A549 (cell line): ENCODE data around the gene KMT2C. TPM values are rescaled to one million over a fixed set of nuclear protein-coding genes. Genes with fewer than 3 reads are reported as not detected.

Experiments used
- ATAC-seq, 2 experiments: fragments of 200-7000 bp in 1 of 2; fragments of >200 bp in 1 of 2; cut with Nextera tagmentation in 1 of 2; cut with Tn5 transposase in 1 of 2; 3 replicates each; pipeline versions ENCODE4 v1.8.0 to v1.9.1; 2018 to 2020; ENCODE audit warnings: mild to moderate bottlenecking in 1 of 2, moderate library complexity in 1 of 2
- CTCF ChIA-PET: fragments of 300-600 bp; sonication (Branson Sonifier 250); formaldehyde crosslinking; extraction: SDS; loops from one replicate; lab custom pipeline; 2021; ENCODE audit warnings: antibody characterized with exemption, inconsistent platforms; lab: Yijun Ruan, JAX
- POLR2A ChIA-PET: fragments of 350-600 bp; formaldehyde crosslinking; extraction: SDS; loops from one replicate; lab custom pipeline; 2021; ENCODE audit warnings: antibody characterized with exemption, inconsistent platforms; lab: Yijun Ruan, JAX
- DNase-seq, 2 experiments: peaks; one replicate each; pipeline versions ENCODE4 v3.0.0 to v3.0.0-alpha.2; 2011 to 2016; ENCODE audit warnings: low read depth in 1 of 2, low spot score in 1 of 2
- FAIRE-seq: peaks from 2 replicates; lab custom pipeline; 2011; peaks lifted over from hg19 to GRCh38; lab: Jason Lieb, UNC
- H3K27ac ChIP-seq, 2 experiments: fragments of >200 bp; sonication (Bioruptor Twin); formaldehyde crosslinking; 3 replicates each; pipeline ENCODE4 v1.5.1; 2016 to 2017
- H3K4me1 ChIP-seq: fragments of >200 bp; sonication (Bioruptor Twin); formaldehyde crosslinking; 3 replicates; pipeline ENCODE4 v1.6.1; 2016
- H3K4me2 ChIP-seq: fragments of >200 bp; sonication (Bioruptor Twin); formaldehyde crosslinking; 3 replicates; pipeline ENCODE4 v1.6.1; 2016
- H3K4me3 ChIP-seq: fragments of >200 bp; sonication (Bioruptor Twin); formaldehyde crosslinking; 3 replicates; pipeline ENCODE4 v1.5.1; 2016
- H3K9me3 ChIP-seq: fragments of >200 bp; sonication (Bioruptor Twin); formaldehyde crosslinking; 3 replicates; pipeline ENCODE4 v1.6.1; 2016
- BHLHE40 ChIP-seq: IDR thresholded peaks from 2 replicates; pipeline ENCODE4 v1.6.1; 2012; ENCODE audit warnings: low read depth, low read length, inconsistent platforms
- CHD2 ChIP-seq: fragments of 150-350 bp; IDR thresholded peaks from 2 replicates; pipeline ENCODE4 v1.6.1; 2014; ENCODE audit warnings: low read length; ENCODE audit not compliant: partially characterized antibody
- ESRRA ChIP-seq: fragments of 150-350 bp; IDR thresholded peaks from 2 replicates; pipeline ENCODE4 v1.6.1; 2014; ENCODE audit warnings: mild to moderate bottlenecking, low read length, borderline replicate concordance
- FOSL2 ChIP-seq, 2 experiments: fragments of 450-650 bp in 1 of 2; fragments of >200 bp in 1 of 2; sonication (Bioruptor Twin) in 1 of 2; formaldehyde crosslinking; IDR thresholded peaks; 2 replicates each; pipeline versions ENCODE4 v1.5.0 to v1.6.1; 2016 to 2020; ENCODE audit warnings: mild to moderate bottlenecking in 1 of 2, moderate library complexity in 1 of 2
- FOXS1 ChIP-seq: fragments of 250-450 bp; sonication (Bioruptor Pico); IDR thresholded peaks from 2 replicates; pipeline ENCODE4 v1.5.0; 2020; ENCODE audit warnings: mild to moderate bottlenecking, moderate library complexity
- GATA3 ChIP-seq: IDR thresholded peaks from 2 replicates; pipeline ENCODE4 v1.6.1; 2012; ENCODE audit warnings: borderline replicate concordance
- HDAC2 ChIP-seq: fragments of 200-600 bp; sonication (generic); IDR thresholded peaks from 2 replicates; pipeline ENCODE4 v1.6.1; 2016
- HOXA7 ChIP-seq: fragments of 250-450 bp; sonication (Bioruptor Pico); IDR thresholded peaks from 2 replicates; pipeline ENCODE4 v1.5.0; 2020; ENCODE audit warnings: mild to moderate bottlenecking, moderate library complexity
- KDM5A ChIP-seq: fragments of 200-600 bp; sonication (generic); IDR thresholded peaks from 2 replicates; pipeline ENCODE4 v1.6.1; 2016; ENCODE audit warnings: antibody characterized with exemption, mild to moderate bottlenecking
- MYC ChIP-seq: IDR thresholded peaks from 2 replicates; pipeline ENCODE4 v1.6.1; 2012; ENCODE audit warnings: mild to moderate bottlenecking, inconsistent platforms, low read length, improper control_type of control experiment, borderline replicate concordance
- PHF8 ChIP-seq: fragments of 200-600 bp; sonication (generic); IDR thresholded peaks from 2 replicates; pipeline ENCODE4 v1.6.1; 2016; ENCODE audit warnings: low read depth, mild to moderate bottlenecking, antibody characterized with exemption, moderate library complexity, borderline replicate concordance
- ZC3H11A ChIP-seq: fragments of 450-650 bp; IDR thresholded peaks from 2 replicates; pipeline ENCODE4 v1.6.1; 2014; ENCODE audit warnings: antibody characterized with exemption, mild to moderate bottlenecking
- WGBS: methylation state at CpG from one replicate; pipeline ENCODE4 v1.1.6; 2017; ENCODE audit errors: missing lambda C conversion rate; 5-methylcytosine and 5-hydroxymethylcytosine counted together
- polyA plus RNA-seq, 4 experiments: library from polyadenylated mRNA; depleted of rRNA in 3 of 4; stranded (reverse); fragments of >200 nt; fragmentation: RNase III in 1 of 4; extraction: RNeasy Plus Mini Kit Qiagen cat#74134 plus additional on column Dnase treatment in 1 of 4; gene quantifications; 2 replicates in 3 of 4; 3 replicates in 1 of 4; pipeline ENCODE4 v1.2.3, GENCODE V29; 2011 to 2017
- TF ChIP-seq, protein P1 (sequence below): IDR thresholded peaks from 2 replicates; pipeline ENCODE4 v1.6.1; 2012
- TF ChIP-seq, protein P2 (sequence below): IDR thresholded peaks from 2 replicates; pipeline ENCODE4 v1.6.1; 2012
- TF ChIP-seq, protein P3 (sequence below): IDR thresholded peaks from 2 replicates; pipeline ENCODE4 v1.6.1; 2012; ENCODE audit warnings: low read depth, borderline replicate concordance
- TF ChIP-seq, protein P4 (sequence below): fragments of >200 bp; sonication (Bioruptor Twin); formaldehyde crosslinking; IDR thresholded peaks from 3 replicates; pipeline ENCODE4 v1.6.1; 2016
- TF ChIP-seq, protein P5 (sequence below): fragments of 200-600 bp; sonication (generic); IDR thresholded peaks from 2 replicates; pipeline ENCODE4 v1.6.1; 2016; ENCODE audit warnings: antibody characterized with exemption, mild to moderate bottlenecking, moderate library complexity

Gene KMT2C
- polyA plus RNA-seq, 2 of the 4 experiments (the other 2 are of a cell fraction) = 4.2 to 13.1 TPM

DNA sequence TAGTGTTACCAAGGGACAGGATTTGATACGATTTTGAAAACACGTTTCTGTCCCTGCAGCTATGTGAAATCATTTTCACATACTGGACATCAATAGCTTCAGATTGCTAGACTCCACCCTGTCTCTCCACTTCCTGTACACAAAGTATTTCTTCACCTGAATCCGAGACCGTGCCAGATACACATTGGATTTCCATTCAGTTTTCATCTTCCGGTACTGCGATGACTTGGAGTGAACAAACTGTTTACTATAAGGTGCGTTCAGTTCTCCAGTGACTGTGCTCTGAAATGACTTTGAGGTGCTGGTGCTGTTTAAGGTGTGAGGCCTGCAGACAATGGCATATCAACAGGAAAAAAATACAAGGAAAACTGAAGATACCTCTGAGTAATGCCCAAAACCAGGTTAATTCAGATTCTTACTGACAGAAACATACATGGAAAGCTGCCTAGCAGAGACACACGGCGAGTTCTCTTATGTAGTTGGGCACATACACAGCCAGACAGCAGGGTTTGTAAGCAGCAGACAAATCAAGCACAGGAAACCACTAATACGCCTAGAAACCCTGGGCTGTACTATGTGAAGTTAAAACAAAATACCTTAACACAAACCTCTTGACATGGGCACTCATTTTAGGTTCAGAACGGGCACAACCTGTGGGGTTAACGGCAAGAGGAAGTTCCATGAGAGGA is 291.1 kb downstream of the KMT2C start:
- H3K4me3 ChIP-seq = no peak overlapping the region
- H3K27ac ChIP-seq = no peak overlapping the region
- no peak for DNase-seq
- no peak overlapping the region for H3K4me2 ChIP-seq
- H3K9me3 ChIP-seq = no peaks in the 10 kb centered on the region
- FAIRE-seq = no peak
- TF ChIP-seq BHLHE40 (no peak), HDAC2 (no peak), HOXA7 (no peak), FOXS1 (CRISPR knock-in tag) (no peak), ESRRA (no peak), ZC3H11A (no peak), MYC (no peak), FOSL2 (IDR thresholded peaks at IDR 0.05) (no peak), FOSL2 (CRISPR knock-in tag; IDR thresholded peaks at IDR 0.05) (no peak), PHF8 (no peak), GATA3 (no peak)
- TF ChIP-seq, protein P1, sequence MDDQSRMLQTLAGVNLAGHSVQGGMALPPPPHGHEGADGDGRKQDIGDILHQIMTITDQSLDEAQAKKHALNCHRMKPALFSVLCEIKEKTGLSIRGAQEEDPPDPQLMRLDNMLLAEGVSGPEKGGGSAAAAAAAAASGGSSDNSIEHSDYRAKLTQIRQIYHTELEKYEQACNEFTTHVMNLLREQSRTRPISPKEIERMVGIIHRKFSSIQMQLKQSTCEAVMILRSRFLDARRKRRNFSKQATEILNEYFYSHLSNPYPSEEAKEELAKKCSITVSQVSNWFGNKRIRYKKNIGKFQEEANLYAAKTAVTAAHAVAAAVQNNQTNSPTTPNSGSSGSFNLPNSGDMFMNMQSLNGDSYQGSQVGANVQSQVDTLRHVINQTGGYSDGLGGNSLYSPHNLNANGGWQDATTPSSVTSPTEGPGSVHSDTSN = no peak
- TF ChIP-seq, protein P2, sequence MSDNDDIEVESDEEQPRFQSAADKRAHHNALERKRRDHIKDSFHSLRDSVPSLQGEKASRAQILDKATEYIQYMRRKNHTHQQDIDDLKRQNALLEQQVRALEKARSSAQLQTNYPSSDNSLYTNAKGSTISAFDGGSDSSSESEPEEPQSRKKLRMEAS = no peak
- TF ChIP-seq, protein P3, sequence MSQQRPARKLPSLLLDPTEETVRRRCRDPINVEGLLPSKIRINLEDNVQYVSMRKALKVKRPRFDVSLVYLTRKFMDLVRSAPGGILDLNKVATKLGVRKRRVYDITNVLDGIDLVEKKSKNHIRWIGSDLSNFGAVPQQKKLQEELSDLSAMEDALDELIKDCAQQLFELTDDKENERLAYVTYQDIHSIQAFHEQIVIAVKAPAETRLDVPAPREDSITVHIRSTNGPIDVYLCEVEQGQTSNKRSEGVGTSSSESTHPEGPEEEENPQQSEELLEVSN = no peak
- CTCF ChIA-PET = interaction anchor here (1.2 kb wide), 1 partner anchor 10 kb away, joined by 10 read pairs; no protein-coding TSS in a partner anchor
- no peak for ATAC-seq
- 92% methylated on average over 12 of the region's 12 CpGs for WGBS
- POLR2A ChIA-PET = no interaction called here
- no peaks in the 10 kb centered on the region for H3K4me1 ChIP-seq

DNA sequence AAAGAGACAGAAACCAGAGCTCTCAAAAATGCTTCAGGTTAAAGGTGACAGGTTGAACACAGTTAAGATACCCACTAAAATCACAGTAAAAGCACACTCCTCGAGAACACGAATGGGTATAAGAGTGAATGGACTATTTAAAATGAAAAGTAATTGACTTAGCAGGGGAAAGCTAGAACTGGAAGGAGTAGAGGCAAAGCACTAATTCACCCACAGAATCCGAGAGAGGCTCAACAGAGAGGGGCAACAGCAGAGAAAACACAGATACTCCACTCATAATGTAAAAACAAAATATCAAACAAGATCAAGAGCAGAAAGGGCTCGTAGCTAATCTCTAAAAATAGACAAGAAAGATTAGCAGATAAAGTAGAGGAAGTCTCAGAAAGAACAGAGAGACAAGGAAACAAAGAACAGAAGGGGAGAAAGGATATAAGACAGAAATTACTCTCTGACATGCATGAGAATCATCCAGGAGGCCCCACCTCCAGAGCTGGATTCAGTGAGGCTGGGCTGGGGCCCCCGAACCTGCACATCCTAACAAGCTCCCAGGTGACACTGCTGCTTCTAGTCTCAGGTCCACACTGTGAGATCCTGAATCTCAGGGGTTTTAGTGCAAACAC is 292.7 kb downstream of the KMT2C start:
- Histone ChIP-seq H3K4me1 (no peaks in the 10 kb centered on the region), H3K4me2 (no peak overlapping the region), H3K4me3 (no peak overlapping the region), H3K27ac (no peak overlapping the region), H3K9me3 (no peaks in the 10 kb centered on the region)
- no peak for FAIRE-seq
- POLR2A ChIA-PET = no interaction called here
- DNase-seq = no peak
- TF ChIP-seq, protein P4, sequence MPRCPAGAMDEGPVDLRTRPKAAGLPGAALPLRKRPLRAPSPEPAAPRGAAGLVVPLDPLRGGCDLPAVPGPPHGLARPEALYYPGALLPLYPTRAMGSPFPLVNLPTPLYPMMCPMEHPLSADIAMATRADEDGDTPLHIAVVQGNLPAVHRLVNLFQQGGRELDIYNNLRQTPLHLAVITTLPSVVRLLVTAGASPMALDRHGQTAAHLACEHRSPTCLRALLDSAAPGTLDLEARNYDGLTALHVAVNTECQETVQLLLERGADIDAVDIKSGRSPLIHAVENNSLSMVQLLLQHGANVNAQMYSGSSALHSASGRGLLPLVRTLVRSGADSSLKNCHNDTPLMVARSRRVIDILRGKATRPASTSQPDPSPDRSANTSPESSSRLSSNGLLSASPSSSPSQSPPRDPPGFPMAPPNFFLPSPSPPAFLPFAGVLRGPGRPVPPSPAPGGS = no peak
- TF ChIP-seq FOSL2 (IDR thresholded peaks at IDR 0.05) = no peak
- TF ChIP-seq FOSL2 (CRISPR knock-in tag; IDR thresholded peaks at IDR 0.05) = no peak
- TF ChIP-seq KDM5A = no peak
- no peak for TF ChIP-seq CHD2
- no peak for TF ChIP-seq ESRRA
- no peak for TF ChIP-seq MYC
- TF ChIP-seq, protein P5, sequence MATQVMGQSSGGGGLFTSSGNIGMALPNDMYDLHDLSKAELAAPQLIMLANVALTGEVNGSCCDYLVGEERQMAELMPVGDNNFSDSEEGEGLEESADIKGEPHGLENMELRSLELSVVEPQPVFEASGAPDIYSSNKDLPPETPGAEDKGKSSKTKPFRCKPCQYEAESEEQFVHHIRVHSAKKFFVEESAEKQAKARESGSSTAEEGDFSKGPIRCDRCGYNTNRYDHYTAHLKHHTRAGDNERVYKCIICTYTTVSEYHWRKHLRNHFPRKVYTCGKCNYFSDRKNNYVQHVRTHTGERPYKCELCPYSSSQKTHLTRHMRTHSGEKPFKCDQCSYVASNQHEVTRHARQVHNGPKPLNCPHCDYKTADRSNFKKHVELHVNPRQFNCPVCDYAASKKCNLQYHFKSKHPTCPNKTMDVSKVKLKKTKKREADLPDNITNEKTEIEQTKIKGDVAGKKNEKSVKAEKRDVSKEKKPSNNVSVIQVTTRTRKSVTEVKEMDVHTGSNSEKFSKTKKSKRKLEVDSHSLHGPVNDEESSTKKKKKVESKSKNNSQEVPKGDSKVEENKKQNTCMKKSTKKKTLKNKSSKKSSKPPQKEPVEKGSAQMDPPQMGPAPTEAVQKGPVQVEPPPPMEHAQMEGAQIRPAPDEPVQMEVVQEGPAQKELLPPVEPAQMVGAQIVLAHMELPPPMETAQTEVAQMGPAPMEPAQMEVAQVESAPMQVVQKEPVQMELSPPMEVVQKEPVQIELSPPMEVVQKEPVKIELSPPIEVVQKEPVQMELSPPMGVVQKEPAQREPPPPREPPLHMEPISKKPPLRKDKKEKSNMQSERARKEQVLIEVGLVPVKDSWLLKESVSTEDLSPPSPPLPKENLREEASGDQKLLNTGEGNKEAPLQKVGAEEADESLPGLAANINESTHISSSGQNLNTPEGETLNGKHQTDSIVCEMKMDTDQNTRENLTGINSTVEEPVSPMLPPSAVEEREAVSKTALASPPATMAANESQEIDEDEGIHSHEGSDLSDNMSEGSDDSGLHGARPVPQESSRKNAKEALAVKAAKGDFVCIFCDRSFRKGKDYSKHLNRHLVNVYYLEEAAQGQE = no peak
- CTCF ChIA-PET = interaction anchor here (0.9 to 1.7 kb wide), 4 partner anchors 9 to 21 kb away, joined by 3 to 6 read pairs (median 4); no protein-coding TSS in a partner anchor
- WGBS = 91% methylated on average over 5 of the region's 5 CpGs
- ATAC-seq = no peak
